Measurements from ENCODE around the gene NHSL2. TPM values are rescaled to one million over a fixed set of nuclear protein-coding genes. Genes with fewer than 3 reads are reported as not detected.

Gene NHSL2
- total RNA-seq, 2 donors from 2014 or later = 5.5 to 9.3 TPM

GRCh38 chrX:72126539-72127140 is 216.0 kb downstream of the NHSL2 start:
- TF ChIP-seq CTCF (IDR thresholded peaks at IDR 0.05) = peak; percentile 58 to 88
- peak overlapping the region in 1 of 2 donors; percentile 58 for H3K27ac ChIP-seq
- H3K4me3 ChIP-seq = no peak overlapping the region
- H3K36me3 ChIP-seq = no peaks in the 10 kb centered on the region
- no peaks in the 10 kb centered on the region for H3K27me3 ChIP-seq
- peak; percentile 90 for DNase-seq (ENCODE audit: low spot score)
- H3K9me3 ChIP-seq = no peaks in the 10 kb centered on the region
- peaks cover 0 to 38% of the 10 kb centered on the region in 2 donors for H3K4me1 ChIP-seq

- H3K4me1 ChIP-seq = peaks cover 0 to 38% of the 10 kb centered on the region in 2 donors
- no peak for DNase-seq (ENCODE audit: low spot score)
- no peak overlapping the region for H3K4me3 ChIP-seq
- no peaks in the 10 kb centered on the region for H3K36me3 ChIP-seq
- no peaks in the 10 kb centered on the region for H3K9me3 ChIP-seq
- TF ChIP-seq CTCF (IDR thresholded peaks at IDR 0.05) = no peak
- no peak overlapping the region for H3K27ac ChIP-seq
- no peaks in the 10 kb centered on the region for H3K27me3 ChIP-seq
Measured at GRCh38 chrX:72127332-72127731, 216.7 kb downstream of the NHSL2 start.

DNA sequence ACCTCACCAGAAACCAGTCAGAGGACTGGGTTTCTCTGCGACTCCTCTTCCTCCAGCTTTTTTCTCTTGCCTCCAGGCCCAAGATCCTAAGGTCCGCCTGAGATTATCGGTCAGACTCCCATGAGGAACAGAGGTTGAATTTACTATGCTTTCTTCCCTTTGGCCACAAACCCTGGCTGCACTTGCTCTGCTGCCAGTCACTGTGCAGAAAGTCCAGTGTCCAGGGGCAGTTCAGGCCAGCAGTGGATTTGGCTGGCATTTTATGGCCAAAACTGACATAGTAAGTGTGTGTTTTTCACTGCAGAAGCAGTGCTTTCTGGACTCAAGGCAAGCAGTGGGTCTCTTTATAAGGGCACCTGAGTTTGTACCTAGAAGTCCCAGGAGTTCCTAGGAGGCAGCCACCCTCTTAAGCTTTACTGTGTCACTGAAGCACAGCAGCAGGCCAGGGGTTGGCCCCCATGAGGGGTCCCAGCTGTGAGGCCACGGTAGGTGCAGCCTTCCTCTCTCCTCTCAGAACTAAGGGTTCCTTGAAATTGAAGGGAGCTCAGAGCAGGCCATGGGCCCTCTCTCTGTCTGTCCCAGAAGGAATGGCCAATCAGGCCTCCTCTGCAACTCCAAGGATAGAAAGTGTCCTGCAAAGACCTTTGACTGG is 217.7 kb downstream of the NHSL2 start:
- H3K4me1 ChIP-seq = peaks cover 0 to 30% of the 10 kb centered on the region in 2 donors
- H3K27me3 ChIP-seq = no peaks in the 10 kb centered on the region
- TF ChIP-seq CTCF (IDR thresholded peaks at IDR 0.05) = no peak
- H3K4me3 ChIP-seq = no peak overlapping the region
- no peaks in the 10 kb centered on the region for H3K36me3 ChIP-seq
- no peak overlapping the region for H3K27ac ChIP-seq
- no peak for DNase-seq (ENCODE audit: low spot score)
- no peaks in the 10 kb centered on the region for H3K9me3 ChIP-seq

- peaks cover 0 to 24% of the 10 kb centered on the region in 2 donors for H3K4me1 ChIP-seq
- no peaks in the 10 kb centered on the region for H3K27me3 ChIP-seq
- H3K4me3 ChIP-seq = no peak overlapping the region
- no peaks in the 10 kb centered on the region for H3K36me3 ChIP-seq
- DNase-seq (ENCODE audit: low spot score) = no peak
- no peaks in the 10 kb centered on the region for H3K9me3 ChIP-seq
- no peak overlapping the region for H3K27ac ChIP-seq
- TF ChIP-seq CTCF (IDR thresholded peaks at IDR 0.05) = peak in 1 of 2 donors; percentile 39
Measured at GRCh38 chrX:72128881-72129280, 218.2 kb downstream of the NHSL2 start.

GRCh38 chrX:72129661-72130060 is 219.0 kb downstream of the NHSL2 start:
- Histone ChIP-seq H3K36me3 (no peaks in the 10 kb centered on the region), H3K4me1 (peaks cover 0 to 19% of the 10 kb centered on the region in 2 donors), H3K27ac (no peak overlapping the region), H3K9me3 (no peaks in the 10 kb centered on the region), H3K27me3 (no peaks in the 10 kb centered on the region), H3K4me3 (no peak overlapping the region)
- DNase-seq (ENCODE audit: low spot score) = no peak
- TF ChIP-seq CTCF (IDR thresholded peaks at IDR 0.05) = no peak
